ENCODE data around the gene FHIT.

DNA sequence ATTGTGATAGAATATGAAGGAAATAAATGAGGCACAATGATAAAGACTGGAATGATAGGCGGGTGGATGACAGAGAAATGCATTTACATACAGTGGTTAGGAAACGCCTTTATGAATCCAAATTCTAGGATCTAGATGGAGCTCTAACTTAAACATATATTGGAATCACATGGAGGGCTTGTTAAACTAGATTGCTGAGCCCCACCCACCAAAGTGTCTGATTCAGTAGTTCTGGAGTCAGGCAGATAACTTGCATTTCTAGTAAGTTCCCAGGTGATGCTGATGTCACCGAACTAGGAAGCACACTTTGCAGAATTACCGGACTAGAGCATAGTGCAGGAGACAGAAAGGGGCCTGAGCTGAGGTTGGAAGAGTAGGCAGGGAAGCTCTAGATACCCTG, 837.2 kb downstream of the FHIT start:
- TF ChIP-seq CTCF (IDR thresholded peaks at IDR 0.05) (no peak), POLR2AphosphoS5 (IDR thresholded peaks at IDR 0.05) (no peak), EP300 (IDR thresholded peaks at IDR 0.05; ENCODE audit: low read depth) (no peak)

Data from transverse colon (tissue), 4 donors.